ENCODE measurements around the gene CNIH1.
"Not testable (repeated sequence)": the region's sequence is repeated elsewhere in the genome, so short reads cannot be mapped to it uniquely, and the experiment has no call there.

Gene CNIH1

GRCh38 chr14:54462048-54462447, 20.9 kb upstream of the CNIH1 start:
- no peak overlapping the region for H2AFZ ChIP-seq (ENCODE audit: low read length)
- H3K9me2 ChIP-seq (ENCODE audit: low read depth, low read length) = no peaks in the 10 kb centered on the region
- H3K4me1 ChIP-seq (ENCODE audit: insufficient read depth, low read length, severe bottlenecking) = no peaks in the 10 kb centered on the region
- no peaks in the 10 kb centered on the region for H3K36me3 ChIP-seq (ENCODE audit: insufficient read depth, low read length)
- no peaks in the 10 kb centered on the region for H3K79me2 ChIP-seq (ENCODE audit: insufficient read depth, low read length)
- no peaks in the 10 kb centered on the region for H4K20me1 ChIP-seq (ENCODE audit: insufficient read depth, low read length)
- H3K9ac ChIP-seq (ENCODE audit: low read length) = no peak overlapping the region
- H3K27ac ChIP-seq (ENCODE audit: low read depth, low read length, poor library complexity, severe bottlenecking) = no peak overlapping the region
- peaks cover 10% of the 10 kb centered on the region for H3K9me3 ChIP-seq (ENCODE audit: low read length)
- H3K4me3 ChIP-seq (ENCODE audit: low read depth, low read length, poor library complexity, severe bottlenecking) = no peak overlapping the region
- H3F3A ChIP-seq (ENCODE audit: insufficient read depth, low read length) = no peaks in the 10 kb centered on the region
- H3K27me3 ChIP-seq (ENCODE audit: insufficient read depth, low read length) = no peaks in the 10 kb centered on the region
- TF ChIP-seq CTCF (IDR thresholded peaks at IDR 0.05; ENCODE audit: low read length) (no peak), EZH2 (IDR thresholded peaks at IDR 0.05; ENCODE audit: borderline replicate concordance, low read length) (no peak)
- H3K4me2 ChIP-seq (ENCODE audit: low read length) = no peak overlapping the region

DNA sequence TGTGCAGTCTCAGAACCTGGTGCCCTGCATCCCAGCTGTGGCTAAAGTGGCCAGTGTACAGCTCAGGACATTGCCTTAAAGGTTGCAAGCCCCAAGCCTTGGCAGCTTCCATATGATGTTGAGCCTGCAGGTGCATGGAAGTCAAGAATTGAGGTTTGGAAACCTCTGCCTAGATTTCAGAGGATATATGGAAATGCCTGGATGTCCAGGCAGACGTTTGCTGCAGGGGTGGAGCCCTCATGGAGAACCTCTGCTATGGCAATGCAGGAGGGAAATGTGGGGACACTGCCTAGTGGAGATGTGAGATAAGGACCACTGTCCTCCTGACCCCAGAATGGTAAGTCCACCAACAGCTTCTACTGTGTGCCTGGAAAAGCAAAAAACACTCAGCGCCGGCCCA, 17.9 kb upstream of the CNIH1 start:
- Histone ChIP-seq H3K4me2 (ENCODE audit: low read length) (no peak overlapping the region), H4K20me1 (ENCODE audit: insufficient read depth, low read length) (no peaks in the 10 kb centered on the region), H3F3A (ENCODE audit: insufficient read depth, low read length) (no peaks in the 10 kb centered on the region), H3K4me3 (ENCODE audit: low read depth, low read length, poor library complexity, severe bottlenecking) (no peak overlapping the region), H3K4me1 (ENCODE audit: insufficient read depth, low read length, severe bottlenecking) (no peaks in the 10 kb centered on the region), H3K27me3 (ENCODE audit: insufficient read depth, low read length) (no peaks in the 10 kb centered on the region), H3K9ac (ENCODE audit: low read length) (no peak overlapping the region), H3K27ac (ENCODE audit: low read depth, low read length, poor library complexity, severe bottlenecking) (no peak overlapping the region), H3K36me3 (ENCODE audit: insufficient read depth, low read length) (no peaks in the 10 kb centered on the region), H2AFZ (ENCODE audit: low read length) (no peak overlapping the region), H3K79me2 (ENCODE audit: insufficient read depth, low read length) (no peaks in the 10 kb centered on the region), H3K9me3 (ENCODE audit: low read length) (peaks cover 10% of the 10 kb centered on the region), H3K9me2 (ENCODE audit: low read depth, low read length) (no peaks in the 10 kb centered on the region)
- TF ChIP-seq CTCF (IDR thresholded peaks at IDR 0.05; ENCODE audit: low read length) (no peak), EZH2 (IDR thresholded peaks at IDR 0.05; ENCODE audit: borderline replicate concordance, low read length) (no peak)

GRCh38 chr14:54458536-54458935, 17.4 kb upstream of the CNIH1 start:
- not testable (repeated sequence) for H3K36me3 ChIP-seq (ENCODE audit: insufficient read depth, low read length); H3K27me3 ChIP-seq (ENCODE audit: insufficient read depth, low read length); H2AFZ ChIP-seq (ENCODE audit: low read length); H3F3A ChIP-seq (ENCODE audit: insufficient read depth, low read length); H3K79me2 ChIP-seq (ENCODE audit: insufficient read depth, low read length); H3K27ac ChIP-seq (ENCODE audit: low read depth, low read length, poor library complexity, severe bottlenecking); H3K9me2 ChIP-seq (ENCODE audit: low read depth, low read length); H4K20me1 ChIP-seq (ENCODE audit: insufficient read depth, low read length); H3K4me3 ChIP-seq (ENCODE audit: low read depth, low read length, poor library complexity, severe bottlenecking); H3K9ac ChIP-seq (ENCODE audit: low read length); H3K9me3 ChIP-seq (ENCODE audit: low read length); H3K4me1 ChIP-seq (ENCODE audit: insufficient read depth, low read length, severe bottlenecking); H3K4me2 ChIP-seq (ENCODE audit: low read length)

DNA sequence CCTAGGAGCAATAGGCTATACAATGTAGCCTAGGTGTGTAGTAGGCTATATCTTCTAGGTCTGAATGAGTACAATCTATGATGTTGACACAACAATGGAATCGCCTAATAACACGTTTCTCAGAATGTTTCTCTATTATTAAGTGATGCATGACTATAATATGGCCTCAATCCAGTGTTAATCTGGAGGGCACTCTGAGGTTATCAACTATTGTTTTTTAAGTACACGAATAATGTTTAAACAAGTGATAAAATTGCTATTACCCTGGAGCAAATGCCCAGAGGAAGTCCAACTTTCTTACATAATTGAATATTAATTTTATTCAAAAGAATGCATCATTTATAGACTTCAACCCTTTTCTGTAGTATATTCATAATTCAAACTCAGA, 16.4 kb upstream of the CNIH1 start:
- H3K27me3 ChIP-seq (ENCODE audit: insufficient read depth, low read length) = no peaks in the 10 kb centered on the region
- TF ChIP-seq CTCF (IDR thresholded peaks at IDR 0.05; ENCODE audit: low read length) (no peak), EZH2 (IDR thresholded peaks at IDR 0.05; ENCODE audit: borderline replicate concordance, low read length) (no peak)

DNA sequence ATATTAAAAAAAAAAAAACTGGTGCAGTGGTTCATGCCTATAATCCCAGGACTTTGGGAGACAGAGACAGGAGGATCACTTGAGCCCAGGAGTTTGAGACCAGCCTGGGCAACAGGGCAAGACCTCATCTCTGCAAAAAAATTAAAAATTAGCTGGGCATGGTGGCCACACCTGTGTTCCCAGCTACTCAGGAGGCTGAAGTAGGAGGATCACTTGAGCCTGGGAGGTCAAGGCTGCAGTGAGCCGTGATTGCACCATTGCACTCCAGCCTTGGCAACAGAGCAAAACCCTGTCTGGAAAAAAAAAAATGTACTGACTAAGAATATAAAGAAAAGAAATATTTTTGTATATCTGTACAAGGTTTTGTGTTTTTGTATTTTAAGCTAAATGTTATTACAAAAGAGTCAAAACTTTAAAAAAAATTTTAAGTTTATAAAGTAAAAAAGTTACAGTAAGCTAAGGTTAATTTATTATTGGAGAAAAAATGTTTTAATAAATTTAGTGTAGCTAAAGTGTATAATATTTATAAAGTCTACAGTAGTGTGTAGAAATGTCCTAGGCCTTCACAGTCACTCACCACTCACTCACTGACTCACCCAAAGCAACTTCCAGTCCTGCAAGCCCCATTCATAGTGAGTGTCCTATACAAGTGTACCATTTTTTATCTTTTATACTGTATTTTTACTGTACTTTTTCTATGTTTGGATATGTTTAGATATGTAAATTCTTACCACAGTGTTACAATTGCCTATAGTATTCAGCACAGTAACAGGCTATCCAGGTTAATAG, 15.8 kb upstream of the CNIH1 start:
- not testable (repeated sequence) for H2AFZ ChIP-seq (ENCODE audit: low read length); H3K27ac ChIP-seq (ENCODE audit: low read depth, low read length, poor library complexity, severe bottlenecking); H3K4me2 ChIP-seq (ENCODE audit: low read length)

More for the DNA sequence above, 16.4 kb upstream of the CNIH1 start:
- Histone ChIP-seq H3K4me3 (ENCODE audit: low read depth, low read length, poor library complexity, severe bottlenecking) (no peak overlapping the region), H3K9me2 (ENCODE audit: low read depth, low read length) (no peaks in the 10 kb centered on the region), H3F3A (ENCODE audit: insufficient read depth, low read length) (no peaks in the 10 kb centered on the region), H3K4me2 (ENCODE audit: low read length) (no peak overlapping the region), H3K36me3 (ENCODE audit: insufficient read depth, low read length) (no peaks in the 10 kb centered on the region), H3K9ac (ENCODE audit: low read length) (no peak overlapping the region), H3K4me1 (ENCODE audit: insufficient read depth, low read length, severe bottlenecking) (no peaks in the 10 kb centered on the region), H2AFZ (ENCODE audit: low read length) (no peak overlapping the region), H3K27ac (ENCODE audit: low read depth, low read length, poor library complexity, severe bottlenecking) (no peak overlapping the region), H4K20me1 (ENCODE audit: insufficient read depth, low read length) (no peaks in the 10 kb centered on the region), H3K79me2 (ENCODE audit: insufficient read depth, low read length) (no peaks in the 10 kb centered on the region), H3K9me3 (ENCODE audit: low read length) (peaks cover 10% of the 10 kb centered on the region)

More for the DNA sequence above, 15.8 kb upstream of the CNIH1 start:
- not testable (repeated sequence) for H3F3A ChIP-seq (ENCODE audit: insufficient read depth, low read length); H3K9ac ChIP-seq (ENCODE audit: low read length); H3K9me2 ChIP-seq (ENCODE audit: low read depth, low read length); H4K20me1 ChIP-seq (ENCODE audit: insufficient read depth, low read length); H3K79me2 ChIP-seq (ENCODE audit: insufficient read depth, low read length); H3K4me3 ChIP-seq (ENCODE audit: low read depth, low read length, poor library complexity, severe bottlenecking); H3K36me3 ChIP-seq (ENCODE audit: insufficient read depth, low read length); H3K4me1 ChIP-seq (ENCODE audit: insufficient read depth, low read length, severe bottlenecking); H3K9me3 ChIP-seq (ENCODE audit: low read length); H3K27me3 ChIP-seq (ENCODE audit: insufficient read depth, low read length)

Measured in OCI-LY1 (cell line).